ENCODE data around the gene DNAJB9.
A peak's percentile ranks its signal among the peaks of the same experiment; 100 is the strongest.
"Not testable (repeated sequence)": the region's sequence is repeated elsewhere in the genome, so short reads cannot be mapped to it uniquely, and the experiment has no call there.

DNAJB9 gene

DNA sequence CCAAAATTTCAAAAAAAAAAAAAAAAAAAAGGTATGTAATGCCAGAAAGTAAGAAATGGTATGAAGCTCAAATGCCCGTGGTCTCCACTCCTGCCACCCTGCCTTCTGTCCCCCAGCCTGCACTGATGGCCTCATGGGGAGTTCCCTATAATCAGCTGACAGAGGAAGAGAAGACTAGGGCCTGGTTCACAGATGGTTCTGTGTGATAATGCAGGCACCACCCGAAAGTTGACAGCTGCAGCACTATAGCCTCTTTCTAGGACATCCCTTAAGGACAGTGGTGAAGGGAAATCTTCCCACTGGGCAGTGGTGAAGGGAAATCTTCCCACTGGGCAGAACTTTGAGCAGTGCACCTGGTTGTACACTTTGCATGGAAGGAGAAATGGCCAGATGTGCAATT is 31.4 kb upstream of the DNAJB9 start:
- not testable (repeated sequence) for H3K4me3 ChIP-seq (ENCODE audit: low read length); H3K27me3 ChIP-seq (ENCODE audit: insufficient read depth, low read length); H3K27ac ChIP-seq (ENCODE audit: low read length); H3K9ac ChIP-seq (ENCODE audit: low read depth, low read length); H3K36me3 ChIP-seq (ENCODE audit: insufficient read depth, low read depth, low read length); H3K9me3 ChIP-seq (ENCODE audit: insufficient read depth, low read depth, low read length)
- peaks cover 11% of the 10 kb centered on the region; the same call in 1 of the 2 replicates for H3K4me1 ChIP-seq (ENCODE audit: insufficient read depth, low read length)

DNA sequence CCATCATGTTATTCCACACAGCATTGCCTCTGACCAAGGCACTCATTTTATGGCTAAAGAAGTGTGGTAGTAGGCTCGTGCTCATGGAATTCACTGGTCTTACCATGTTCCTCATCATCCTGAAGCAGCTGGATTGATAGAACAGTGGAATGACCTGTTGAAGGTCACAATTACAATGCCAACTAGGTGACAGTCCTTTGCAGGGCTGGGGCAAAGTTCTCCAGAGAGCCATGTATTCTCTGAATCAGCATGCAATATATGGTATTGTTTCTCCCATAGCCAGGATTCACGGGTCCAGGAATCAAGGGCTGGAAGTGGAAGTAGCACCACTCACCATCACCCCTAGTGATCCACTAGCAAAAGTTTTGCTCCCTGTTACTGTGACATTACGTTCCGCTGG is 31.0 kb upstream of the DNAJB9 start:
- H3K9me3 ChIP-seq (ENCODE audit: insufficient read depth, low read depth, low read length); H3K27me3 ChIP-seq (ENCODE audit: insufficient read depth, low read length); H3K9ac ChIP-seq (ENCODE audit: low read depth, low read length); H3K36me3 ChIP-seq (ENCODE audit: insufficient read depth, low read depth, low read length); H3K27ac ChIP-seq (ENCODE audit: low read length); H3K4me3 ChIP-seq (ENCODE audit: low read length): not testable (repeated sequence)
- peaks cover 11% of the 10 kb centered on the region; the same call in 1 of the 2 replicates for H3K4me1 ChIP-seq (ENCODE audit: insufficient read depth, low read length)

GRCh38 chr7:108541478-108541877 is 28.2 kb upstream of the DNAJB9 start:
- H3K9ac ChIP-seq (ENCODE audit: low read depth, low read length): no peak overlapping the region
- no peaks in the 10 kb centered on the region for H3K36me3 ChIP-seq (ENCODE audit: insufficient read depth, low read depth, low read length)
- H3K9me3 ChIP-seq (ENCODE audit: insufficient read depth, low read depth, low read length): no peaks in the 10 kb centered on the region
- no peak overlapping the region for H3K27ac ChIP-seq (ENCODE audit: low read length)
- H3K27me3 ChIP-seq (ENCODE audit: insufficient read depth, low read length): no peaks in the 10 kb centered on the region
- H3K4me1 ChIP-seq (ENCODE audit: insufficient read depth, low read length): peaks cover 11% of the 10 kb centered on the region; the same call in 1 of the 2 replicates
- peak overlapping the region; percentile 12; the same call in 1 of the 2 replicates for H3K4me3 ChIP-seq (ENCODE audit: low read length)

DNA sequence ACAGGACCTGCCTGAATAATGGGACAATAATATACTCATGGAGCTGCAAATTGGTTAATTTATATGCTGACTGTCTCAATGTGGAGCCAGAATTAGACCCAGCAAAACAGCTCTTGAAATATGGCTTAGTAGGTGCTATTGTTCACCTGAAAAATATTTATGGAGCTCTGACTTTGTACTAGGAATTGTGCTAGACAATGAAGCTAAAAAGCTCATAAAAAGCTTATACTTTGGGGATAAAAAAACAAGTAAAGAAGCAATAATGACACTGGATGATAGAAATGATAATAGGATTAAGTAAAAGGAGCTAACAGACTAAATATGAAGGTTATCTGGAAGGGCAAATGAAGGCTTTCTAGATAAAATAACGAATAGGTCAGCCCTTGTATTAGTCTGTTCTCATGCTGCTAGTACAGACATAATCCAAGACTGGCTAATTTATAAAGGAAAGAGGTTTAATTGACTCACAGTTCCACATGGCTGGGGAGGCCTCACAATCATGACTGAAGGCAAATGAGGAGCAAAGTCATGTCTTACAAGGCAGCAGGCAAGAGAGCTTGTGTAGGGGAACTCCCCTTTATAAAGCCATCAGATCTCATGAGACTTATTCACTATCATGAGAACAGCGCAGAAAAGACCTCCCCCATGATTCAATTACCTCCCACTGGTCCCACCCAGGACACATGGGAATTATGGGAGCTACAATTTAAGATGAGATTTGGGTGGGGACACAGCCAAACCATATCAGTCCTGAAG is 21.4 kb upstream of the DNAJB9 start:
- H3K36me3 ChIP-seq (ENCODE audit: insufficient read depth, low read depth, low read length); H3K9ac ChIP-seq (ENCODE audit: low read depth, low read length); H3K4me1 ChIP-seq (ENCODE audit: insufficient read depth, low read length): not testable (repeated sequence)

GRCh38 chr7:108556665-108557064 is 13.0 kb upstream of the DNAJB9 start:
- H3K9me3 ChIP-seq (ENCODE audit: insufficient read depth, low read depth, low read length): peaks cover 22% of the 10 kb centered on the region
- not testable (repeated sequence) for H3K9ac ChIP-seq (ENCODE audit: low read depth, low read length); H3K27ac ChIP-seq (ENCODE audit: low read length); H3K4me3 ChIP-seq (ENCODE audit: low read length); H3K36me3 ChIP-seq (ENCODE audit: insufficient read depth, low read depth, low read length); H3K27me3 ChIP-seq (ENCODE audit: insufficient read depth, low read length); H3K4me1 ChIP-seq (ENCODE audit: insufficient read depth, low read length)

More for the DNA sequence above, 21.4 kb upstream of the DNAJB9 start:
- H3K4me3 ChIP-seq (ENCODE audit: low read length); H3K9me3 ChIP-seq (ENCODE audit: insufficient read depth, low read depth, low read length); H3K27ac ChIP-seq (ENCODE audit: low read length); H3K27me3 ChIP-seq (ENCODE audit: insufficient read depth, low read length): not testable (repeated sequence)

DNA sequence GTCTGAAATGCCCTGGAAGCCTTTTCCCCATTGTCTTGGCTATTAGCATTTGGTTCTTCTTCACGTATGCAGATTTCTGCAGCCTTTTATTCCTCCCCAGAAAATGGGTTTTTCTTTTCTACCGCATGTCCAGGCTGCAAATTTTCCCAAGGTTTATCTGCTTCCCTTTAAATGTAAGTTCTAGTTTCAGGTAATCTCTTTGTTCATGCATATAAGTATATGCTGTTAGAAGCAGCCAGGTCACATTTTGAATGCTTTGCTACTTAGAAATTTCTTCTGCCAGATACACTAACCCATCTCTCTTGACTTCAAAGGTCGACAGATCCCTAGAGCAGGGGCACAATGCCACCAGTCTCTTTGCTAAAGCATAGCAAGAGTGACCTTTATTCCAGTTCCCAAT is 12.5 kb upstream of the DNAJB9 start:
- no peak overlapping the region for H3K9ac ChIP-seq (ENCODE audit: low read depth, low read length)
- no peak overlapping the region for H3K4me3 ChIP-seq (ENCODE audit: low read length)
- H3K27ac ChIP-seq (ENCODE audit: low read length): no peak overlapping the region
- H3K27me3 ChIP-seq (ENCODE audit: insufficient read depth, low read length): no peaks in the 10 kb centered on the region
- no peaks in the 10 kb centered on the region for H3K4me1 ChIP-seq (ENCODE audit: insufficient read depth, low read length)
- H3K36me3 ChIP-seq (ENCODE audit: insufficient read depth, low read depth, low read length): 0 out of 2 replicates have a peak, but pooled peaks cover under 1% of the 10 kb centered on the region
- peaks cover 22% of the 10 kb centered on the region for H3K9me3 ChIP-seq (ENCODE audit: insufficient read depth, low read depth, low read length)

DNA sequence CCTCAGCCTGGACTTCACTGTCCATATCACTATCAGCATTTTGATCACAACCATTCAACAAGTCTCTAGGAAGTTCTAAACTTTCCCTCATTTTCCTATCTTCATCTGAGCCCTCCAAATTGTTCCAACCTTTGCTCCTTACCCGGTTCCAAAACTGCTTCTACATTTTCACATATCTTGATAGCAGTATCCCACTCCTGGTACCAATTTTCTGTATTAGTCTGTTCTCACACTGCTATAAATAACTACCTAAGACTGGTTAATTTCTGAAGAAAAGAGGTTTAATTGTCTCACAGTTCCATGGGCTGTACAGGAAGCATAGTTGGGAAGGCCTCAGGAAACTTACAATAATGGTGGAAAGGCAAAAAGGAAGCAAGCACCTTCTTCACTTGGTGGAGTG is 12.1 kb upstream of the DNAJB9 start:
- Histone ChIP-seq H3K27me3 (ENCODE audit: insufficient read depth, low read length) (no peaks in the 10 kb centered on the region), H3K4me3 (ENCODE audit: low read length) (no peak overlapping the region), H3K9me3 (ENCODE audit: insufficient read depth, low read depth, low read length) (peaks cover 22% of the 10 kb centered on the region), H3K9ac (ENCODE audit: low read depth, low read length) (no peak overlapping the region), H3K27ac (ENCODE audit: low read length) (no peak overlapping the region), H3K36me3 (ENCODE audit: insufficient read depth, low read depth, low read length) (0 out of 2 replicates have a peak, but pooled peaks cover 4% of the 10 kb centered on the region), H3K4me1 (ENCODE audit: insufficient read depth, low read length) (no peaks in the 10 kb centered on the region)

DNA sequence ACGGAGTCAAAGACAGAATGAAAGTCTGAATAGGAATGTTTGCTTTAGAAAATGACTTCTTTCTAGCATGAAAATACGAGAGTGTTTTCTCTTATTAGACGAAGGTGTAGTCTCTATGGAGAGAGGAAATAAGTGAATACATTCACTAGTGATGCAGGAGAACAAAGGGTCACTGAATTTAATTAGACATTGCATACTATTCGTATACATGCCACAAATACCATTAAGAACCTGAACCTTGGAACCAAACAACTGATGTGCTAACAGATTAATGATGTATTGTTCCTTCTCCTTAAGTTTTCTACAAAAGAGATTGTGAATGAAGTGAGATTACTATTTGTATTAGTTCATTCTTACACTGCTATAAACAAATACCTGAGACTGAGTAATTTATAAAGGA is 10.4 kb upstream of the DNAJB9 start:
- no peaks in the 10 kb centered on the region for H3K4me1 ChIP-seq (ENCODE audit: insufficient read depth, low read length)
- H3K27ac ChIP-seq (ENCODE audit: low read length): no peak overlapping the region
- H3K36me3 ChIP-seq (ENCODE audit: insufficient read depth, low read depth, low read length): peaks cover 12% of the 10 kb centered on the region
- H3K27me3 ChIP-seq (ENCODE audit: insufficient read depth, low read length): no peaks in the 10 kb centered on the region
- H3K9me3 ChIP-seq (ENCODE audit: insufficient read depth, low read depth, low read length): peaks cover 22% of the 10 kb centered on the region
- no peak overlapping the region for H3K9ac ChIP-seq (ENCODE audit: low read depth, low read length)
- no peak overlapping the region for H3K4me3 ChIP-seq (ENCODE audit: low read length)

DNA sequence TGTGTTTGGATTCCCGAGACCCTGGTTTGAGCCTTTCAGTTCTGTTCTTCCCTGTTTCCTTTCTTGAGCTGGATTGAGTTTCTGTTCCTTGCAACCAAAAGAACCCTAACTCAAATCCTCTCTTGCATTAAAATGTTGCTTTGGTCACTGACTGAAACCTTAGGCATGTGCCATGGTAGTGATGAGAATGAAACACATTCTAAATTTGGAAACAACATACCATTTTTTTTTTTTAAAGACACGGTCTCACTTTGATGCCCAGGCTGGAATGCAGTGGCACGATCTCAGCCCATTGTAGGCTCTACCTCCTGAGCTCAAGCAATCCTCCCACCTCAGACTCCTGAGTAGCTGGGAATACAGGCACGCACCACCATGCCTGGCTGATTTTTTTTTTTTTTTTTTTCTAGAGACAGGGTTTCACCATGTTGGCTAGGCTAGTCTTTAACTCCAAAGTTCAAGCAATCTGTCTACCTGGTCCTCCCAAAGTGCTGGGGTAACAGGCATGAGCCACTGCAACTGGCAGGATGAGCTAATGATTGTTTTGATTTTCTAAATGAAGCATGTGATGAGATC is 8.5 kb upstream of the DNAJB9 start:
- Histone ChIP-seq H3K36me3 (ENCODE audit: insufficient read depth, low read depth, low read length) (peaks cover 29% of the 10 kb centered on the region), H3K4me3 (ENCODE audit: low read length) (no peak overlapping the region), H3K27ac (ENCODE audit: low read length) (no peak overlapping the region), H3K27me3 (ENCODE audit: insufficient read depth, low read length) (no peaks in the 10 kb centered on the region), H3K9ac (ENCODE audit: low read depth, low read length) (no peak overlapping the region; the same call in 1 of the 2 replicates), H3K9me3 (ENCODE audit: insufficient read depth, low read depth, low read length) (peaks cover 19% of the 10 kb centered on the region), H3K4me1 (ENCODE audit: insufficient read depth, low read length) (no peaks in the 10 kb centered on the region)

DNA sequence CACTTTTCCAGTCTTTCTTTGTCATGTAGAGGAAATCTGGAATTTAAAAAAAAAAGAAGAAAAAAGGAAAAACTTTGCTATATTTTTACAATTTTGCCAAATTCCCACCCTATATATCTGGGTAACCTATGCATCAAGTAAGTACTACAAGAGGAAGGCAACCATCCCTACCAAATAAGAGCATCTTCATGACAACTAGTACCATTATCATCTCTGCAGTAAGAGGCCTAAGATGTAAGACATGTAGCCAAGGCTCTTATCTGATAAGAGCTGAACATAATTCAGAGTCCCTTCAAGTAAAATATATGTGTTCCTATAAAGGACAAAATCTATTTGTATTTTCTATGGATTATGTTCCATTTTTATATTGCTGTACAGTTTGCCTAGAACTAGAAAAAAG is 3.7 kb upstream of the DNAJB9 start:
- Histone ChIP-seq H3K36me3 (ENCODE audit: insufficient read depth, low read depth, low read length) (peaks cover 29% of the 10 kb centered on the region), H3K9me3 (ENCODE audit: insufficient read depth, low read depth, low read length) (no peaks in the 10 kb centered on the region), H3K27ac (ENCODE audit: low read length) (no peak overlapping the region), H3K27me3 (ENCODE audit: insufficient read depth, low read length) (no peaks in the 10 kb centered on the region), H3K9ac (ENCODE audit: low read depth, low read length) (no peak overlapping the region), H3K4me1 (ENCODE audit: insufficient read depth, low read length) (peaks cover 11% of the 10 kb centered on the region), H3K4me3 (ENCODE audit: low read length) (no peak overlapping the region)

GRCh38 chr7:108568801-108569380 is 783 bp upstream of the DNAJB9 start:
- H3K9ac ChIP-seq (ENCODE audit: low read depth, low read length): peak overlapping the region; percentile 97
- peaks cover 40% of the 10 kb centered on the region for H3K36me3 ChIP-seq (ENCODE audit: insufficient read depth, low read depth, low read length)
- peak overlapping the region; percentile 78 for H3K27ac ChIP-seq (ENCODE audit: low read length)
- H3K9me3 ChIP-seq (ENCODE audit: insufficient read depth, low read depth, low read length): no peaks in the 10 kb centered on the region
- no peaks in the 10 kb centered on the region for H3K27me3 ChIP-seq (ENCODE audit: insufficient read depth, low read length)
- peaks cover 15% of the 10 kb centered on the region for H3K4me1 ChIP-seq (ENCODE audit: insufficient read depth, low read length)
- peak overlapping the region; percentile 94 for H3K4me3 ChIP-seq (ENCODE audit: low read length)

All from iPS-20b (cell line).